H1 (cell line): ENCODE results near the gene PARD3. TPM values are rescaled to one million over a fixed set of nuclear protein-coding genes. Genes with fewer than 3 reads are reported as not detected.

Experiments used
- CTCF ChIA-PET: fragments of 300-600 bp; sonication (Branson Sonifier 250); formaldehyde crosslinking; loops from one replicate; lab custom pipeline; 2021; ENCODE audit not compliant: partially characterized antibody; lab: Charles Lee
- POLR2A ChIA-PET: fragments of 300-600 bp; sonication (Branson Sonifier 250); formaldehyde crosslinking; loops from one replicate; lab custom pipeline; 2021; ENCODE audit warnings: inconsistent platforms; ENCODE audit not compliant: partially characterized antibody; lab: Charles Lee
- DNase-seq, 2 experiments: peaks; one replicate each; pipeline versions ENCODE4 v3.0.0 to v3.0.0-alpha.2; 2010 to 2022; ENCODE audit warnings: low spot score in 2 of 2, low read depth in 1 of 2, mixed read lengths in 1 of 2
- FAIRE-seq: peaks from 2 replicates; lab custom pipeline; 2011; peaks lifted over from hg19 to GRCh38; lab: Jason Lieb, UNC
- H2AFZ ChIP-seq: 2 replicates; pipeline ENCODE4 v1.8.1; 2012; ENCODE audit warnings: low read length, inconsistent platforms
- H2AK5ac ChIP-seq: 2 replicates; pipeline ENCODE4 v1.6.1; 2013; ENCODE audit warnings: low read depth, low read length
- H2BK120ac ChIP-seq: replicated peaks from 2 replicates; pipeline ENCODE3; 2013; ENCODE audit warnings: low read depth, low read length, inconsistent platforms
- H2BK12ac ChIP-seq: 2 replicates; pipeline ENCODE4 v1.6.1; 2013; ENCODE audit warnings: low read depth, low read length
- H2BK15ac ChIP-seq: 2 replicates; pipeline ENCODE4 v1.6.1; 2013; ENCODE audit warnings: low read length
- H2BK20ac ChIP-seq: 2 replicates; pipeline ENCODE4 v1.6.1; 2013; ENCODE audit warnings: low read length
- H2BK5ac ChIP-seq: 2 replicates; pipeline ENCODE4 v1.6.1; 2013; ENCODE audit warnings: low read depth, low read length
- H3K14ac ChIP-seq: 2 replicates; pipeline ENCODE4 v1.6.1; 2013; ENCODE audit warnings: inconsistent platforms; ENCODE audit not compliant: insufficient read length
- H3K18ac ChIP-seq: 2 replicates; pipeline ENCODE4 v1.6.1; 2013; ENCODE audit warnings: low read length; ENCODE audit errors: extremely low read depth
- H3K23ac ChIP-seq: 2 replicates; pipeline ENCODE4 v1.6.1; 2013; ENCODE audit warnings: inconsistent platforms; ENCODE audit not compliant: insufficient read length
- H3K23me2 ChIP-seq: 2 replicates; pipeline ENCODE4 v1.6.1; 2013; ENCODE audit warnings: low read depth, low read length
- H3K27ac ChIP-seq: 2 replicates; pipeline ENCODE4 v1.6.1; 2011; ENCODE audit warnings: low read depth, low read length, inconsistent platforms
- H3K27me3 ChIP-seq, 4 experiments: replicated peaks in 1 of 4; 1 replicate in 1 of 4; 2 replicates in 3 of 4; pipeline versions ENCODE4 v1.6.1 to v1.8.1; 2011 to 2013; ENCODE audit warnings: low read length in 3 of 4, mild to moderate bottlenecking in 3 of 4, inconsistent platforms in 2 of 4, mixed read lengths in 2 of 4, moderate library complexity in 1 of 4; ENCODE audit not compliant: control insufficient read depth in 3 of 4, insufficient read depth in 3 of 4; ENCODE audit errors: extremely low read depth in 1 of 4
- H3K36me3 ChIP-seq, 4 experiments: 2 replicates each; pipeline versions ENCODE4 v1.6.1 to v1.8.1; 2011 to 2013; ENCODE audit warnings: mild to moderate bottlenecking in 4 of 4, low read length in 3 of 4, moderate library complexity in 2 of 4, control low read depth in 1 of 4, inconsistent platforms in 1 of 4; ENCODE audit not compliant: insufficient read depth in 4 of 4, control insufficient read depth in 2 of 4
- H3K4ac ChIP-seq: replicated peaks from 2 replicates; pipeline ENCODE3; 2013; ENCODE audit warnings: low read length, low read depth, mixed read lengths, inconsistent platforms; ENCODE audit not compliant: insufficient read length
- H3K4me1 ChIP-seq, 4 experiments: replicated peaks in 1 of 4; 1 replicate in 1 of 4; 2 replicates in 3 of 4; pipeline versions ENCODE4 v1.6.1 to v1.8.1; 2011 to 2013; ENCODE audit warnings: low read length in 3 of 4, inconsistent platforms in 2 of 4, mixed read lengths in 1 of 4; ENCODE audit not compliant: insufficient read depth in 4 of 4, control insufficient read depth in 3 of 4
- H3K4me2 ChIP-seq, 2 experiments: 2 replicates each; pipeline versions ENCODE4 v1.6.1 to v1.8.1; 2011 to 2013; ENCODE audit warnings: low read depth in 2 of 2, low read length in 2 of 2, control low read depth in 1 of 2, inconsistent platforms in 1 of 2, mild to moderate bottlenecking in 1 of 2; ENCODE audit not compliant: insufficient read depth in 1 of 2
- H3K4me3 ChIP-seq, 4 experiments: fragments of 200-600, 300-600 bp in 1 of 4; sonication (generic), shearing (Covaris generic), sonication (Bioruptor Twin) in 1 of 4; 2 replicates each; pipeline versions ENCODE4 v1.5.1 to v1.8.1; 2011 to 2016; ENCODE audit warnings: low read length in 4 of 4, low read depth in 3 of 4, control low read depth in 2 of 4, inconsistent platforms in 2 of 4, mild to moderate bottlenecking in 2 of 4, mixed read lengths in 1 of 4, moderate library complexity in 1 of 4; ENCODE audit not compliant: insufficient read depth in 2 of 4; ENCODE audit errors: extremely low read depth in 1 of 4
- H3K56ac ChIP-seq: replicated peaks from 2 replicates; pipeline ENCODE3; 2013; ENCODE audit warnings: low read depth, mild to moderate bottlenecking, mixed read lengths, low read length, inconsistent platforms; ENCODE audit not compliant: insufficient read length
- H3K79me1 ChIP-seq: 2 replicates; pipeline ENCODE4 v1.6.1; 2013; ENCODE audit warnings: low read depth, low read length, control low read depth
- H3K79me2 ChIP-seq, 2 experiments: 2 replicates each; pipeline versions ENCODE4 v1.6.1 to v1.8.1; 2012 to 2013; ENCODE audit warnings: low read length in 2 of 2, mild to moderate bottlenecking in 2 of 2, inconsistent platforms in 1 of 2; ENCODE audit not compliant: insufficient read depth in 2 of 2, control insufficient read depth in 1 of 2
- H3K9ac ChIP-seq, 4 experiments: replicated peaks in 1 of 4; 1 replicate in 1 of 4; 2 replicates in 3 of 4; pipeline versions ENCODE4 v1.6.1 to v1.8.1; 2011 to 2013; ENCODE audit warnings: low read depth in 3 of 4, low read length in 3 of 4, control low read depth in 2 of 4, mild to moderate bottlenecking in 2 of 4, moderate library complexity in 2 of 4, inconsistent platforms in 1 of 4; ENCODE audit errors: extremely low read depth in 1 of 4
- H3K9me3 ChIP-seq, 2 experiments: 2 replicates each; pipeline versions ENCODE4 v1.6.1 to v1.8.1; 2012 to 2013; ENCODE audit warnings: mild to moderate bottlenecking in 2 of 2, moderate library complexity in 2 of 2, control low read depth in 1 of 2, inconsistent platforms in 1 of 2, low read depth in 1 of 2, low read length in 1 of 2, mixed read lengths in 1 of 2; ENCODE audit not compliant: insufficient read depth in 2 of 2
- H4K20me1 ChIP-seq, 2 experiments: replicated peaks in 1 of 2; 2 replicates each; pipeline versions ENCODE3 to v1.8.1; 2011 to 2013; ENCODE audit warnings: inconsistent platforms in 2 of 2, low read length in 2 of 2, mild to moderate bottlenecking in 1 of 2; ENCODE audit not compliant: insufficient read depth in 2 of 2, control insufficient read depth in 1 of 2
- H4K5ac ChIP-seq: 2 replicates; pipeline ENCODE4 v1.6.1; 2013; ENCODE audit warnings: low read length, low read depth, mixed read lengths, inconsistent platforms; ENCODE audit not compliant: insufficient read length
- H4K8ac ChIP-seq: 2 replicates; pipeline ENCODE4 v1.8.0; 2013; ENCODE audit warnings: mild to moderate bottlenecking, moderate library complexity, low read length, inconsistent platforms; ENCODE audit not compliant: insufficient read depth; ENCODE audit errors: extremely low read depth
- H4K91ac ChIP-seq: replicated peaks from 2 replicates; pipeline ENCODE3; 2013; ENCODE audit warnings: low read length, mixed read lengths, inconsistent platforms; ENCODE audit not compliant: insufficient read length
- ASH2L ChIP-seq: fragments of 200-600, 300-600 bp; sonication (generic); IDR thresholded peaks from one replicate; pipeline ENCODE4 v1.7.1; 2017; ENCODE audit warnings: low read length
- JUN ChIP-seq: IDR thresholded peaks from 2 replicates; pipeline ENCODE4 v1.6.1; 2011; ENCODE audit warnings: low read depth, mild to moderate bottlenecking, improper control_type of control experiment, low read length
- USF2 ChIP-seq: IDR thresholded peaks from 2 replicates; pipeline ENCODE4 v1.6.1; 2011; ENCODE audit warnings: low read length, improper control_type of control experiment
- WGBS, 2 experiments: shearing (Covaris generic) in 1 of 2; methylation state at CpG; one replicate each; pipeline versions ENCODE4 v1.1.6 to v1.1.7; 2013 to 2015; ENCODE audit warnings: low lambda C conversion rate in 2 of 2, mixed read lengths in 2 of 2, inconsistent platforms in 1 of 2, low coverage in 1 of 2, missing lambda C conversion rate in 1 of 2; ENCODE audit not compliant: insufficient replicate concordance in 2 of 2, insufficient coverage in 1 of 2, insufficient read length in 1 of 2; ENCODE audit errors: extremely low coverage in 1 of 2, missing lambda C conversion rate in 1 of 2; 5-methylcytosine and 5-hydroxymethylcytosine counted together
- polyA plus RNA-seq, 7 experiments: library from polyadenylated mRNA; depleted of rRNA in 3 of 7; stranded (reverse) in 5 of 7; unstranded in 2 of 7; fragments of >200 nt in 5 of 7; fragments of 200-250 nt in 2 of 7; gene quantifications; 1 replicate in 5 of 7; 2 replicates in 1 of 7; 4 replicates in 1 of 7; pipeline versions ENCODE4 v1.2.1 to v1.2.3, GENCODE V29; 2011 to 2013; ENCODE audit warnings: missing spikeins in 2 of 7, mixed read lengths in 2 of 7
- total RNA-seq: library from RNA; stranded (reverse); fragmentation: NEBNext Ultra II Directional; extraction: Animal tissue kit (Norgen Biotek cat#: 25700); gene quantifications from 2 replicates; pipeline ENCODE4 v1.2.1, GENCODE V29; 2021

The PARD3 gene
- total and polyA plus RNA-seq, 2 of the 8 experiments (the other 6 are each of a cell fraction or from before 2014, with no cell fraction given), result 19.7 to 49.1 TPM

- WGBS, 2 experiments, result 91% methylated on average over 6 of the region's 6 CpGs; no CpG with 5 or more reads in 1 of the 2 experiments
- TF ChIP-seq ASH2L (no peak), USF2 (no peak), JUN (no peak)
Observed at GRCh38 chr10:34291466-34292193, 523.5 kb downstream of the PARD3 start.

More at GRCh38 chr10:34291466-34292193, 523.5 kb downstream of the PARD3 start:
- H3K9ac ChIP-seq, result no peak overlapping the region
- H3K23me2 ChIP-seq, result no peaks in the 10 kb centered on the region
- H3K79me2 ChIP-seq, result no peaks in the 10 kb centered on the region
- no peaks in the 10 kb centered on the region for H3K79me1 ChIP-seq
- H2AK5ac ChIP-seq, result no peak overlapping the region
- FAIRE-seq, result no peak
- no peak overlapping the region for H3K14ac ChIP-seq
- no peak overlapping the region for H3K4ac ChIP-seq
- H2BK20ac ChIP-seq, result no peak overlapping the region
- H3K18ac ChIP-seq, result no peak overlapping the region
- no peak overlapping the region for H4K5ac ChIP-seq
- H2AFZ ChIP-seq, result no peak overlapping the region
- no peaks in the 10 kb centered on the region for H3K27me3 ChIP-seq
- H2BK5ac ChIP-seq, result no peak overlapping the region
- H4K8ac ChIP-seq, result no peak overlapping the region
- H3K56ac ChIP-seq, result no peak overlapping the region
- ChIA-PET CTCF (no interaction called here), POLR2A (interaction anchor here (0.6 to 1.0 kb wide), 2 partner anchors 10 to 14 kb away, joined by 3 to 4 read pairs; no protein-coding TSS in a partner anchor)
- no peak overlapping the region for H3K27ac ChIP-seq
- H4K91ac ChIP-seq, result no peak overlapping the region
- H2BK12ac ChIP-seq, result no peak overlapping the region
- H3K4me2 ChIP-seq, result no peak overlapping the region
- H3K4me1 ChIP-seq, result peaks cover 0 to 13% (median 3%) of the 10 kb centered on the region in 4 experiments; a peak in 3 of 7 replicates
- no peaks in the 10 kb centered on the region for H3K36me3 ChIP-seq
- H3K9me3 ChIP-seq, result no peaks in the 10 kb centered on the region
- DNase-seq, result no peak
- H3K23ac ChIP-seq, result no peak overlapping the region
- no peaks in the 10 kb centered on the region for H4K20me1 ChIP-seq
- H2BK120ac ChIP-seq, result no peak overlapping the region
- H2BK15ac ChIP-seq, result no peak overlapping the region
- H3K4me3 ChIP-seq, result no peak overlapping the region
